Endothelial cell of umbilical vein (primary cell): ENCODE results near the gene ARPC1B.

Source experiments
- CTCF ChIP-seq, 2 donors: IDR thresholded peaks; 1 replicate in 1 of 2; 2 replicates in 1 of 2; pipeline ENCODE4 v1.5.1; 2011; ENCODE audit warnings: low read length in 2 of 2, mild to moderate bottlenecking in 2 of 2, moderate library complexity in 2 of 2, control low read depth in 1 of 2, inconsistent platforms in 1 of 2, low read depth in 1 of 2; ENCODE audit not compliant: insufficient read depth in 1 of 2; ENCODE audit errors: extremely low read depth in 1 of 2
- EZH2 ChIP-seq: IDR thresholded peaks from 2 replicates; pipeline ENCODE4 v1.6.1; 2012; ENCODE audit warnings: borderline replicate concordance, low read depth, mild to moderate bottlenecking, moderate library complexity, low read length, inconsistent platforms; ENCODE audit not compliant: severe bottlenecking
- FOS ChIP-seq: IDR thresholded peaks from 2 replicates; pipeline ENCODE4 v1.6.1; 2011; ENCODE audit warnings: mild to moderate bottlenecking, low read length, moderate library complexity, borderline replicate concordance; ENCODE audit not compliant: insufficient read depth
- GATA2 ChIP-seq: IDR thresholded peaks from 2 replicates; pipeline ENCODE4 v1.7.0; 2011; ENCODE audit warnings: low read depth, mild to moderate bottlenecking, moderate library complexity, mixed read lengths, low read length; ENCODE audit not compliant: insufficient read length, insufficient read depth
- JUN ChIP-seq: IDR thresholded peaks from 2 replicates; pipeline ENCODE4 v1.6.1; 2011; ENCODE audit warnings: borderline replicate concordance, low read depth; ENCODE audit not compliant: insufficient read length, insufficient read depth
- MAX ChIP-seq: IDR thresholded peaks from 2 replicates; pipeline ENCODE4 v1.6.1; 2011; ENCODE audit not compliant: insufficient read depth, insufficient read length
- POLR2A ChIP-seq: IDR thresholded peaks from 2 replicates; pipeline ENCODE4 v1.6.1; 2012; ENCODE audit warnings: low read depth, mild to moderate bottlenecking, control low read depth, low read length
- POLR2AphosphoS5 ChIP-seq: IDR thresholded peaks from 2 replicates; pipeline ENCODE4 v1.6.1; 2012; ENCODE audit warnings: low read depth, mild to moderate bottlenecking, control low read depth, low read length, moderate library complexity; ENCODE audit not compliant: insufficient read depth

- TF ChIP-seq CTCF (IDR thresholded peaks at IDR 0.05; ENCODE audit: extremely low read depth in 1 of 2, insufficient read depth in 1 of 2, low read depth in 1 of 2, low read length in 2 of 2) (no peak), POLR2AphosphoS5 (no peak), POLR2A (peak; percentile 16), EZH2 (no peak), MAX (no peak), JUN (no peak), FOS (no peak), GATA2 (no peak)
Measured at GRCh38 chr7:99420986-99421385, 46.5 kb downstream of the ARPC1B start.
